H1 (cell line): ENCODE data around the gene KRTDAP. TPM values are rescaled to one million over a fixed set of nuclear protein-coding genes. Genes with fewer than 3 reads are reported as not detected.

ENCODE experiments used
- CTCF ChIA-PET: fragments of 300-600 bp; sonication (Branson Sonifier 250); formaldehyde crosslinking; loops from one replicate; lab custom pipeline; 2021; ENCODE audit not compliant: partially characterized antibody; lab: Charles Lee
- POLR2A ChIA-PET: fragments of 300-600 bp; sonication (Branson Sonifier 250); formaldehyde crosslinking; loops from one replicate; lab custom pipeline; 2021; ENCODE audit warnings: inconsistent platforms; ENCODE audit not compliant: partially characterized antibody; lab: Charles Lee
- DNase-seq, 2 experiments: peaks; one replicate each; pipeline versions ENCODE4 v3.0.0 to v3.0.0-alpha.2; 2010 to 2022; ENCODE audit warnings: low spot score in 2 of 2, low read depth in 1 of 2, mixed read lengths in 1 of 2
- FAIRE-seq: peaks from 2 replicates; lab custom pipeline; 2011; peaks lifted over from hg19 to GRCh38; lab: Jason Lieb, UNC
- H2AFZ ChIP-seq: 2 replicates; pipeline ENCODE4 v1.8.1; 2012; ENCODE audit warnings: low read length, inconsistent platforms
- H2AK5ac ChIP-seq: 2 replicates; pipeline ENCODE4 v1.6.1; 2013; ENCODE audit warnings: low read depth, low read length
- H2BK120ac ChIP-seq: replicated peaks from 2 replicates; pipeline ENCODE3; 2013; ENCODE audit warnings: low read depth, low read length, inconsistent platforms
- H2BK12ac ChIP-seq: 2 replicates; pipeline ENCODE4 v1.6.1; 2013; ENCODE audit warnings: low read depth, low read length
- H2BK15ac ChIP-seq: 2 replicates; pipeline ENCODE4 v1.6.1; 2013; ENCODE audit warnings: low read length
- H2BK20ac ChIP-seq: 2 replicates; pipeline ENCODE4 v1.6.1; 2013; ENCODE audit warnings: low read length
- H2BK5ac ChIP-seq: 2 replicates; pipeline ENCODE4 v1.6.1; 2013; ENCODE audit warnings: low read depth, low read length
- H3K14ac ChIP-seq: 2 replicates; pipeline ENCODE4 v1.6.1; 2013; ENCODE audit warnings: inconsistent platforms; ENCODE audit not compliant: insufficient read length
- H3K18ac ChIP-seq: 2 replicates; pipeline ENCODE4 v1.6.1; 2013; ENCODE audit warnings: low read length; ENCODE audit errors: extremely low read depth
- H3K23ac ChIP-seq: 2 replicates; pipeline ENCODE4 v1.6.1; 2013; ENCODE audit warnings: inconsistent platforms; ENCODE audit not compliant: insufficient read length
- H3K23me2 ChIP-seq: 2 replicates; pipeline ENCODE4 v1.6.1; 2013; ENCODE audit warnings: low read depth, low read length
- H3K27ac ChIP-seq: 2 replicates; pipeline ENCODE4 v1.6.1; 2011; ENCODE audit warnings: low read depth, low read length, inconsistent platforms
- H3K27me3 ChIP-seq, 4 experiments: replicated peaks in 1 of 4; 1 replicate in 1 of 4; 2 replicates in 3 of 4; pipeline versions ENCODE4 v1.6.1 to v1.8.1; 2011 to 2013; ENCODE audit warnings: low read length in 3 of 4, mild to moderate bottlenecking in 3 of 4, inconsistent platforms in 2 of 4, mixed read lengths in 2 of 4, moderate library complexity in 1 of 4; ENCODE audit not compliant: control insufficient read depth in 3 of 4, insufficient read depth in 3 of 4; ENCODE audit errors: extremely low read depth in 1 of 4
- H3K36me3 ChIP-seq, 4 experiments: 2 replicates each; pipeline versions ENCODE4 v1.6.1 to v1.8.1; 2011 to 2013; ENCODE audit warnings: mild to moderate bottlenecking in 4 of 4, low read length in 3 of 4, moderate library complexity in 2 of 4, control low read depth in 1 of 4, inconsistent platforms in 1 of 4; ENCODE audit not compliant: insufficient read depth in 4 of 4, control insufficient read depth in 2 of 4
- H3K4ac ChIP-seq: replicated peaks from 2 replicates; pipeline ENCODE3; 2013; ENCODE audit warnings: low read length, low read depth, mixed read lengths, inconsistent platforms; ENCODE audit not compliant: insufficient read length
- H3K4me1 ChIP-seq, 4 experiments: replicated peaks in 1 of 4; 1 replicate in 1 of 4; 2 replicates in 3 of 4; pipeline versions ENCODE4 v1.6.1 to v1.8.1; 2011 to 2013; ENCODE audit warnings: low read length in 3 of 4, inconsistent platforms in 2 of 4, mixed read lengths in 1 of 4; ENCODE audit not compliant: insufficient read depth in 4 of 4, control insufficient read depth in 3 of 4
- H3K4me2 ChIP-seq, 2 experiments: 2 replicates each; pipeline versions ENCODE4 v1.6.1 to v1.8.1; 2011 to 2013; ENCODE audit warnings: low read depth in 2 of 2, low read length in 2 of 2, control low read depth in 1 of 2, inconsistent platforms in 1 of 2, mild to moderate bottlenecking in 1 of 2; ENCODE audit not compliant: insufficient read depth in 1 of 2
- H3K4me3 ChIP-seq, 4 experiments: fragments of 200-600, 300-600 bp in 1 of 4; sonication (generic), shearing (Covaris generic), sonication (Bioruptor Twin) in 1 of 4; 2 replicates each; pipeline versions ENCODE4 v1.5.1 to v1.8.1; 2011 to 2016; ENCODE audit warnings: low read length in 4 of 4, low read depth in 3 of 4, control low read depth in 2 of 4, inconsistent platforms in 2 of 4, mild to moderate bottlenecking in 2 of 4, mixed read lengths in 1 of 4, moderate library complexity in 1 of 4; ENCODE audit not compliant: insufficient read depth in 2 of 4; ENCODE audit errors: extremely low read depth in 1 of 4
- H3K56ac ChIP-seq: replicated peaks from 2 replicates; pipeline ENCODE3; 2013; ENCODE audit warnings: low read depth, mild to moderate bottlenecking, mixed read lengths, low read length, inconsistent platforms; ENCODE audit not compliant: insufficient read length
- H3K79me1 ChIP-seq: 2 replicates; pipeline ENCODE4 v1.6.1; 2013; ENCODE audit warnings: low read depth, low read length, control low read depth
- H3K79me2 ChIP-seq, 2 experiments: 2 replicates each; pipeline versions ENCODE4 v1.6.1 to v1.8.1; 2012 to 2013; ENCODE audit warnings: low read length in 2 of 2, mild to moderate bottlenecking in 2 of 2, inconsistent platforms in 1 of 2; ENCODE audit not compliant: insufficient read depth in 2 of 2, control insufficient read depth in 1 of 2
- H3K9ac ChIP-seq, 4 experiments: replicated peaks in 1 of 4; 1 replicate in 1 of 4; 2 replicates in 3 of 4; pipeline versions ENCODE4 v1.6.1 to v1.8.1; 2011 to 2013; ENCODE audit warnings: low read depth in 3 of 4, low read length in 3 of 4, control low read depth in 2 of 4, mild to moderate bottlenecking in 2 of 4, moderate library complexity in 2 of 4, inconsistent platforms in 1 of 4; ENCODE audit errors: extremely low read depth in 1 of 4
- H3K9me3 ChIP-seq, 2 experiments: 2 replicates each; pipeline versions ENCODE4 v1.6.1 to v1.8.1; 2012 to 2013; ENCODE audit warnings: mild to moderate bottlenecking in 2 of 2, moderate library complexity in 2 of 2, control low read depth in 1 of 2, inconsistent platforms in 1 of 2, low read depth in 1 of 2, low read length in 1 of 2, mixed read lengths in 1 of 2; ENCODE audit not compliant: insufficient read depth in 2 of 2
- H4K20me1 ChIP-seq, 2 experiments: replicated peaks in 1 of 2; 2 replicates each; pipeline versions ENCODE3 to v1.8.1; 2011 to 2013; ENCODE audit warnings: inconsistent platforms in 2 of 2, low read length in 2 of 2, mild to moderate bottlenecking in 1 of 2; ENCODE audit not compliant: insufficient read depth in 2 of 2, control insufficient read depth in 1 of 2
- H4K5ac ChIP-seq: 2 replicates; pipeline ENCODE4 v1.6.1; 2013; ENCODE audit warnings: low read length, low read depth, mixed read lengths, inconsistent platforms; ENCODE audit not compliant: insufficient read length
- H4K8ac ChIP-seq: 2 replicates; pipeline ENCODE4 v1.8.0; 2013; ENCODE audit warnings: mild to moderate bottlenecking, moderate library complexity, low read length, inconsistent platforms; ENCODE audit not compliant: insufficient read depth; ENCODE audit errors: extremely low read depth
- H4K91ac ChIP-seq: replicated peaks from 2 replicates; pipeline ENCODE3; 2013; ENCODE audit warnings: low read length, mixed read lengths, inconsistent platforms; ENCODE audit not compliant: insufficient read length
- TAF1 ChIP-seq: IDR thresholded peaks from 2 replicates; pipeline ENCODE4 v1.6.1; 2011; ENCODE audit warnings: mild to moderate bottlenecking, low read depth, low read length
- YY1 ChIP-seq: IDR thresholded peaks from 2 replicates; pipeline ENCODE4 v1.6.1; 2011; ENCODE audit warnings: low read depth, mild to moderate bottlenecking, low read length
- WGBS, 2 experiments: shearing (Covaris generic) in 1 of 2; methylation state at CpG; one replicate each; pipeline versions ENCODE4 v1.1.6 to v1.1.7; 2013 to 2015; ENCODE audit warnings: low lambda C conversion rate in 2 of 2, mixed read lengths in 2 of 2, inconsistent platforms in 1 of 2, low coverage in 1 of 2, missing lambda C conversion rate in 1 of 2; ENCODE audit not compliant: insufficient replicate concordance in 2 of 2, insufficient coverage in 1 of 2, insufficient read length in 1 of 2; ENCODE audit errors: extremely low coverage in 1 of 2, missing lambda C conversion rate in 1 of 2; 5-methylcytosine and 5-hydroxymethylcytosine counted together
- polyA plus RNA-seq, 7 experiments: library from polyadenylated mRNA; depleted of rRNA in 3 of 7; stranded (reverse) in 5 of 7; unstranded in 2 of 7; fragments of >200 nt in 5 of 7; fragments of 200-250 nt in 2 of 7; gene quantifications; 1 replicate in 5 of 7; 2 replicates in 1 of 7; 4 replicates in 1 of 7; pipeline versions ENCODE4 v1.2.1 to v1.2.3, GENCODE V29; 2011 to 2013; ENCODE audit warnings: missing spikeins in 2 of 7, mixed read lengths in 2 of 7
- total RNA-seq: library from RNA; stranded (reverse); fragmentation: NEBNext Ultra II Directional; extraction: Animal tissue kit (Norgen Biotek cat#: 25700); gene quantifications from 2 replicates; pipeline ENCODE4 v1.2.1, GENCODE V29; 2021

Gene KRTDAP
- total and polyA plus RNA-seq, 2 of the 8 experiments (the other 6 are each of a cell fraction or from before 2014, with no cell fraction given) = 0.69 to 0.88 TPM

DNA sequence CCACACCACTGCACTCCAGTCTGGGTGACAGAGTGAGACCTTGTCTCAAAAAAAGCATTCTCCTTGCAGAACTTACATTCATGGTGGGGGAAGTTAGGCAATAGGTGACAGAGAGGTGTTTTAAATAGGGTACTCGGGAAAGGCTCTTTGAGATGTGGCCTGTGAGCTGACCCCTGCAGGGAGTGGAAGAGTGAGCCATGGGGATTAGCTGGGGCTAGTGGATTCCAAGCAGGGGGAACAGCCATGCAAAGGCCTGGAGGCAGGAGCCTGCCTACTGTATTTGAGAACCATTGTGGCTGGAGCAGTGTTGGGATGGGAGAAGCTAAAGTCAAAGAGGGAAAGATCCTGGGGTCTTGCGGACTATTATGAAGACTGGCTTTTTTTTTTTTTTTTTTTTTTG, 27.1 kb upstream of the KRTDAP start:
- DNase-seq (no peak), FAIRE-seq (no peak)
- Histone ChIP-seq H2BK5ac (no peak overlapping the region), H3K14ac (no peak overlapping the region), H3K27me3 (peaks cover 0 to 5% (median 3%) of the 10 kb centered on the region in 4 experiments; a peak in 2 of 7 replicates), H4K20me1 (no peaks in the 10 kb centered on the region), H3K4me2 (no peak overlapping the region), H3K56ac (no peak overlapping the region), H3K18ac (no peak overlapping the region), H2BK120ac (no peak overlapping the region), H3K4me3 (no peak overlapping the region), H4K8ac (no peak overlapping the region; the same call in 1 of the 2 replicates), H3K23me2 (peaks cover 5% of the 10 kb centered on the region; the same call in 1 of the 2 replicates), H3K23ac (no peak overlapping the region), H2AK5ac (no peak overlapping the region), H2BK12ac (no peak overlapping the region), H3K79me1 (no peaks in the 10 kb centered on the region; the same call in 1 of the 2 replicates), H3K27ac (no peak overlapping the region), H3K4ac (no peak overlapping the region), H2BK20ac (no peak overlapping the region), H3K79me2 (no peaks in the 10 kb centered on the region), H2AFZ (no peak overlapping the region), H3K36me3 (no peaks in the 10 kb centered on the region), H3K4me1 (peaks cover 0 to 25% (median 17%) of the 10 kb centered on the region in 4 experiments; a peak in 6 of 7 replicates), H3K9me3 (no peaks in the 10 kb centered on the region), H4K91ac (no peak overlapping the region), H2BK15ac (no peak overlapping the region), H3K9ac (no peak overlapping the region), H4K5ac (no peak overlapping the region)
- TF ChIP-seq TAF1 (no peak), YY1 (no peak)
- 91% methylated on average over 2 of the region's 2 CpGs; no CpG with 5 or more reads in 1 of the 2 experiments for WGBS, 2 experiments
- ChIA-PET CTCF (interaction anchor here (1.2 to 1.4 kb wide), 3 partner anchors 18 to 75 kb away, joined by 3 to 6 read pairs (median 4); no protein-coding TSS in a partner anchor), POLR2A (interaction anchor here (0.9 to 2.3 kb wide), 7 partner anchors 8 to 22 kb away, joined by 3 to 5 read pairs (median 4); no protein-coding TSS in a partner anchor)
